HepG2 (cell line): Measurements from ENCODE around the gene PKMYT1. TPM values are rescaled to one million over a fixed set of nuclear protein-coding genes. Genes with fewer than 3 reads are reported as not detected.

Source experiments
- ATAC-seq: fragments of 200-7000 bp; cut with Tn5 transposase; 3 replicates; pipeline ENCODE4 v1.9.1; 2020; ENCODE audit warnings: mild to moderate bottlenecking, moderate library complexity
- BruUV-seq: library from RNA; stranded (reverse); fragments of 400-500 nt; replicated peaks from 2 replicates; lab custom pipeline; 2021; lab: Mats Ljungman, UMichigan
- CTCF ChIA-PET: fragments of 300-600 bp; formaldehyde crosslinking; extraction: SDS; loops from one replicate; lab custom pipeline; 2021; ENCODE audit warnings: low total read pairs, inconsistent platforms, low intra/inter-chr PET ratio; lab: Yijun Ruan, JAX
- POLR2A ChIA-PET: fragments of 350-600 bp; sonication (Branson Sonifier 250); formaldehyde crosslinking; loops from one replicate; lab custom pipeline; 2020; ENCODE audit warnings: antibody characterized with exemption, inconsistent platforms; lab: Yijun Ruan, JAX
- DNase-seq: peaks from one replicate; pipeline ENCODE4 v3.0.0-alpha.2; 2015; ENCODE audit warnings: low spot score
- FAIRE-seq: peaks from 3 replicates; lab custom pipeline; 2011; peaks lifted over from hg19 to GRCh38; lab: Jason Lieb, UNC
- H2AFZ ChIP-seq: one replicate; pipeline ENCODE4 v1.6.1; 2011; ENCODE audit warnings: low read length, inconsistent platforms
- H3K27ac ChIP-seq: fragments of 300-600 bp; 3 replicates; pipeline ENCODE4 v1.8.0; 2011; ENCODE audit warnings: mixed run types, mild to moderate bottlenecking, mixed read lengths, low read length, inconsistent platforms; ENCODE audit not compliant: insufficient read depth; ENCODE audit errors: extremely low read length
- H3K27me3 ChIP-seq, 2 experiments: fragments of 200-600 bp in 1 of 2; 2 replicates in 1 of 2; 3 replicates in 1 of 2; pipeline versions ENCODE4 v1.6.0 to v1.8.0; 2011; ENCODE audit warnings: low read length in 2 of 2, mild to moderate bottlenecking in 2 of 2, moderate library complexity in 2 of 2, inconsistent platforms in 1 of 2; ENCODE audit not compliant: insufficient read depth in 2 of 2, control insufficient read depth in 1 of 2
- H3K36me3 ChIP-seq, 2 experiments: fragments of 200-600 bp in 1 of 2; replicated peaks in 1 of 2; 2 replicates in 1 of 2; 3 replicates in 1 of 2; pipeline versions ENCODE4 v1.5.1 to v1.8.0; 2011; ENCODE audit warnings: low read length in 2 of 2, inconsistent platforms in 1 of 2; ENCODE audit not compliant: insufficient read depth in 2 of 2, control insufficient read depth in 1 of 2
- H3K4me1 ChIP-seq: 2 replicates; pipeline ENCODE4 v1.5.1; 2012; ENCODE audit warnings: low read length, inconsistent platforms; ENCODE audit not compliant: insufficient read depth
- H3K4me2 ChIP-seq: 2 replicates; pipeline ENCODE4 v1.6.0; 2011; ENCODE audit warnings: low read depth, low read length, inconsistent platforms
- H3K4me3 ChIP-seq, 3 experiments: fragments of 200-600 bp in 1 of 3; sonication (generic), shearing (Covaris generic) in 1 of 3; replicated peaks in 1 of 3; 2 replicates each; pipeline ENCODE4 v1.5.1; 2011 to 2016; ENCODE audit warnings: low read length in 3 of 3, inconsistent platforms in 2 of 3, low read depth in 2 of 3, mild to moderate bottlenecking in 2 of 3, control low read depth in 1 of 3, mixed read lengths in 1 of 3; ENCODE audit not compliant: insufficient read depth in 1 of 3
- H3K79me2 ChIP-seq: one replicate; pipeline ENCODE4 v1.6.1; 2011; ENCODE audit warnings: low read length, inconsistent platforms; ENCODE audit not compliant: insufficient read depth
- H3K9ac ChIP-seq: 2 replicates; pipeline ENCODE4 v1.6.0; 2011; ENCODE audit warnings: mild to moderate bottlenecking, low read depth, low read length, inconsistent platforms; ENCODE audit not compliant: insufficient read depth
- H3K9me3 ChIP-seq: 2 replicates; pipeline ENCODE4 v1.5.1; 2012; ENCODE audit warnings: mild to moderate bottlenecking, low read length
- H4K20me1 ChIP-seq: 2 replicates; pipeline ENCODE4 v1.6.0; 2011; ENCODE audit warnings: inconsistent platforms, mild to moderate bottlenecking, low read length, moderate library complexity; ENCODE audit not compliant: insufficient read depth
- AHDC1 ChIP-seq: sonication (generic); formaldehyde crosslinking; IDR thresholded peaks from 2 replicates; pipeline ENCODE4 v1.5.1; 2020; ENCODE audit warnings: mild to moderate bottlenecking, missing genetic modification reagents, borderline replicate concordance
- HNRNPLL ChIP-seq: fragments of 200-400 bp; formaldehyde crosslinking; IDR thresholded peaks from 2 replicates; pipeline ENCODE4 v1.6.1; 2017; ENCODE audit warnings: mild to moderate bottlenecking, low read depth, low read length; ENCODE audit not compliant: poor library complexity, severe bottlenecking
- NFKB2 ChIP-seq: sonication (generic); formaldehyde crosslinking; IDR thresholded peaks from 2 replicates; pipeline ENCODE4 v1.4.0; 2020; ENCODE audit warnings: missing genetic modification reagents, borderline replicate concordance
- NR2C2 ChIP-seq: sonication (generic); formaldehyde crosslinking; IDR thresholded peaks from 2 replicates; pipeline ENCODE4 v1.4.0; 2020; ENCODE audit warnings: missing genetic modification reagents, mild to moderate bottlenecking, moderate library complexity, borderline replicate concordance
- RCOR2 ChIP-seq: IDR thresholded peaks from 2 replicates; pipeline ENCODE4 v1.6.1; 2016; ENCODE audit warnings: missing biosample characterization, missing genetic modification reagents
- RERE ChIP-seq: IDR thresholded peaks from 2 replicates; pipeline ENCODE4 v1.6.1; 2016; ENCODE audit warnings: low read depth, missing genetic modification reagents, missing compliant biosample characterization
- RFX1 ChIP-seq: fragments of 450-650 bp; IDR thresholded peaks from 2 replicates; pipeline ENCODE4 v1.6.1; 2017
- ZNF710 ChIP-seq: sonication (generic); formaldehyde crosslinking; IDR thresholded peaks from 2 replicates; pipeline ENCODE4 v1.5.0; 2020; ENCODE audit warnings: mild to moderate bottlenecking, missing genetic modification reagents, borderline replicate concordance
- WGBS: methylation state at CpG from one replicate; pipeline ENCODE4 v1.1.6; 2017; ENCODE audit warnings: low lambda C conversion rate; 5-methylcytosine and 5-hydroxymethylcytosine counted together
- in situ Hi-C: cut with HindIII; loops from 2 replicates; pipeline ENCODE4 v1.10.0; 2017; ENCODE audit warnings: low pct_unique_long_range_greater_than_20kb; ENCODE audit not compliant: extremely low pct_ligation_motif_present
- intact Hi-C: fragments of 100-400 bp; cut with micrococcal nuclease; formaldehyde crosslinking; loops from one replicate; pipeline ENCODE4 v1.10.0; 2022; ENCODE audit not compliant: unreplicated experiment
- polyA plus RNA-seq, 8 experiments: library from polyadenylated mRNA; depleted of rRNA in 3 of 8; stranded (reverse) in 7 of 8; unstranded in 1 of 8; fragments of >200 nt; fragmentation: Illumina TruSeq in 4 of 8; extraction: Trizol in 4 of 8; gene quantifications; 2 replicates each; pipeline versions ENCODE4 v1.2.1 to v1.2.3, GENCODE V29; 2011 to 2016; ENCODE audit warnings: low read depth in 4 of 8, missing spikeins in 1 of 8, mixed read lengths in 1 of 8; ENCODE audit not compliant: insufficient read depth in 1 of 8
- total RNA-seq, 5 experiments: library from RNA; depleted of rRNA; stranded (reverse); fragments of >200 nt; fragmentation: Illumina TruSeq; extraction: Trizol; gene quantifications; 2 replicates each; pipeline ENCODE4 v1.2.3, GENCODE V29; 2016; ENCODE audit warnings: low read depth in 1 of 5

PKMYT1 gene
- total and polyA plus RNA-seq, 2 of the 13 experiments (the other 11 are each of a cell fraction or from before 2014, with no cell fraction given): 7.0 to 27.8 TPM

- ATAC-seq: no peak
- no peak for TF ChIP-seq ZNF710 (CRISPR knock-in tag)
- TF ChIP-seq HNRNPLL: no peak
- TF ChIP-seq RERE (CRISPR knock-in tag): no peak
- TF ChIP-seq RCOR2 (CRISPR knock-in tag): no peak
- TF ChIP-seq NFKB2: no peak
- TF ChIP-seq RFX1: no peak
- 0 out of 2 replicates have a peak, but pooled peaks have one; percentile 33 for TF ChIP-seq AHDC1 (CRISPR knock-in tag)
- no peak for TF ChIP-seq NR2C2 (CRISPR knock-in tag)
Measured at GRCh38 chr16:3019594-3020246, 39.5 kb upstream of the PKMYT1 start.

More at GRCh38 chr16:3019594-3020246, 39.5 kb upstream of the PKMYT1 start:
- Histone ChIP-seq H3K27ac (peak overlapping the region; percentile 57), H3K4me3 (peak overlapping the region; percentile 60 to 93 (median 76); a peak in 5 of 6 replicates), H4K20me1 (peaks cover 26% of the 10 kb centered on the region; the same call in 1 of the 2 replicates), H3K36me3 (no peaks in the 10 kb centered on the region; a peak in 1 of 5 replicates), H3K4me2 (peak overlapping the region; percentile 74), H3K4me1 (peaks cover 72% of the 10 kb centered on the region), H3K9ac (peak overlapping the region; percentile 62; the same call in 1 of the 2 replicates), H3K79me2 (peaks cover 5% of the 10 kb centered on the region), H3K9me3 (no peaks in the 10 kb centered on the region), H2AFZ (no peak overlapping the region), H3K27me3 (no peaks in the 10 kb centered on the region; a peak in 2 of 5 replicates)
- in situ Hi-C loops: no loop called here
- FAIRE-seq (no peak), DNase-seq (no peak)
- ChIA-PET CTCF (interaction anchor here (0.8 kb wide), 1 partner anchor 14 kb away, joined by 3 read pairs; no protein-coding TSS in a partner anchor), POLR2A (interaction anchor here (0.9 to 18.8 kb wide), 12 partner anchors 8 to 139 kb away, joined by 3 to 750 read pairs (median 12); partner anchors contain the start of genes CLDN9, IL32, PAQR4 and PKMYT1)
- BruUV-seq: TSS peak; percentile 61
- intact Hi-C loops: no loop called here
- WGBS: 50% methylated on average over 31 of the region's 40 CpGs
